HepG2 (cell line): ENCODE measurements around the gene CDC23.
"Not testable (repeated sequence)": the region's sequence is repeated elsewhere in the genome, so short reads cannot be mapped to it uniquely, and the experiment has no call there.

ENCODE experiments used
- MYNN ChIP-seq: sonication (generic); formaldehyde crosslinking; IDR thresholded peaks from 2 replicates; pipeline ENCODE4 v1.4.0; 2020; ENCODE audit warnings: mild to moderate bottlenecking, low read depth, missing genetic modification reagents
- SIN3A ChIP-seq: IDR thresholded peaks from 2 replicates; pipeline ENCODE4 v1.6.1; 2011; ENCODE audit warnings: low read depth, mild to moderate bottlenecking, control low read depth, low read length, borderline replicate concordance
- ZNF253 ChIP-seq: sonication (generic); formaldehyde crosslinking; IDR thresholded peaks from 2 replicates; pipeline ENCODE4 v1.8.0; 2022; ENCODE audit warnings: mild to moderate bottlenecking, missing genetic modification reagents, borderline replicate concordance
- TF ChIP-seq, protein P1 (sequence below): IDR thresholded peaks from 2 replicates; pipeline ENCODE4 v1.6.1; 2016
- TF ChIP-seq, protein P2 (sequence below): sonication (generic); formaldehyde crosslinking; IDR thresholded peaks from 2 replicates; pipeline ENCODE4 v1.5.0; 2020; ENCODE audit warnings: mild to moderate bottlenecking, missing genetic modification reagents, moderate library complexity

DNA sequence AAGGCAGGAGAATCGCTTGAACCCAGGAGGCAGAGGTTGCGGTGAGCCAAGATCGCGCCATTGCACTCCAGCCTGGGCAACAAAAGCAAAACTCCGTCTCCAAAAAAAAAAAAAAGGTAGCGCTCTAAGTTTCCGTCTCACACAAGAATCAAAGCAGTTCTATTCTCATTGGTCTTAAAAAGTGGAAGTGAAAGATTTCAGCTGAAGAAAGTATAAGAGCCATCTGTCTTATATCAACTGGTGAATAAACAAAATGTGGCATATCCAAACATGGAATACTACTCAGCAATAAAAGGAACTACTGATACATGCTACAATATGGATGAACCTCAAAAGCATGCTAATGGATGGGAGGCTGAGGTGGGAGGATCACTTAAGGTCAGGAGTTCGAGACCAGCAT lies 19.3 kb downstream of the CDC23 start:
- not testable (repeated sequence) for TF ChIP-seq ZNF253 (CRISPR knock-in tag); SIN3A; MYNN (CRISPR knock-in tag)
- TF ChIP-seq, protein P1, sequence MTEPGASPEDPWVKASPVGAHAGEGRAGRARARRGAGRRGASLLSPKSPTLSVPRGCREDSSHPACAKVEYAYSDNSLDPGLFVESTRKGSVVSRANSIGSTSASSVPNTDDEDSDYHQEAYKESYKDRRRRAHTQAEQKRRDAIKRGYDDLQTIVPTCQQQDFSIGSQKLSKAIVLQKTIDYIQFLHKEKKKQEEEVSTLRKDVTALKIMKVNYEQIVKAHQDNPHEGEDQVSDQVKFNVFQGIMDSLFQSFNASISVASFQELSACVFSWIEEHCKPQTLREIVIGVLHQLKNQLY = not testable (repeated sequence)
- TF ChIP-seq, protein P2, sequence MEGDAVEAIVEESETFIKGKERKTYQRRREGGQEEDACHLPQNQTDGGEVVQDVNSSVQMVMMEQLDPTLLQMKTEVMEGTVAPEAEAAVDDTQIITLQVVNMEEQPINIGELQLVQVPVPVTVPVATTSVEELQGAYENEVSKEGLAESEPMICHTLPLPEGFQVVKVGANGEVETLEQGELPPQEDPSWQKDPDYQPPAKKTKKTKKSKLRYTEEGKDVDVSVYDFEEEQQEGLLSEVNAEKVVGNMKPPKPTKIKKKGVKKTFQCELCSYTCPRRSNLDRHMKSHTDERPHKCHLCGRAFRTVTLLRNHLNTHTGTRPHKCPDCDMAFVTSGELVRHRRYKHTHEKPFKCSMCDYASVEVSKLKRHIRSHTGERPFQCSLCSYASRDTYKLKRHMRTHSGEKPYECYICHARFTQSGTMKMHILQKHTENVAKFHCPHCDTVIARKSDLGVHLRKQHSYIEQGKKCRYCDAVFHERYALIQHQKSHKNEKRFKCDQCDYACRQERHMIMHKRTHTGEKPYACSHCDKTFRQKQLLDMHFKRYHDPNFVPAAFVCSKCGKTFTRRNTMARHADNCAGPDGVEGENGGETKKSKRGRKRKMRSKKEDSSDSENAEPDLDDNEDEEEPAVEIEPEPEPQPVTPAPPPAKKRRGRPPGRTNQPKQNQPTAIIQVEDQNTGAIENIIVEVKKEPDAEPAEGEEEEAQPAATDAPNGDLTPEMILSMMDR (CRISPR knock-in tag) = not testable (repeated sequence)
